ENCODE results near the gene ZFHX3. TPM values are rescaled to one million over a fixed set of nuclear protein-coding genes. Genes with fewer than 3 reads are reported as not detected.

Gene ZFHX3
- total RNA-seq, 6 experiments from 2014 or later, result 14.5 to 25.8 (median 15.8) TPM

GRCh38 chr16:73052576-73052975 is 4.6 kb upstream of the ZFHX3 start:
- no peak for TF ChIP-seq CTCF (IDR thresholded peaks at IDR 0.05)
- Mint-ChIP-seq H3K27ac (no peak overlapping the region), H3K4me3 (no peak overlapping the region), H3K9me3 (no peaks in the 10 kb centered on the region), H3K4me1 (ENCODE audit: low read depth) (no peaks in the 10 kb centered on the region; the same call in 1 of the 2 replicates), H3K36me3 (ENCODE audit: low read depth) (no peaks in the 10 kb centered on the region), H3K27me3 (ENCODE audit: insufficient read depth) (no peaks in the 10 kb centered on the region)
- no peak for DNase-seq

- no peak for DNase-seq
- H3K36me3 Mint-ChIP-seq (ENCODE audit: low read depth), result no peaks in the 10 kb centered on the region
- no peaks in the 10 kb centered on the region for H3K9me3 Mint-ChIP-seq
- H3K4me3 Mint-ChIP-seq, result no peak overlapping the region
- TF ChIP-seq CTCF (IDR thresholded peaks at IDR 0.05), result no peak
- no peaks in the 10 kb centered on the region for H3K27me3 Mint-ChIP-seq (ENCODE audit: insufficient read depth)
- no peak overlapping the region for H3K27ac Mint-ChIP-seq
- H3K4me1 Mint-ChIP-seq (ENCODE audit: low read depth), result peaks cover 5% of the 10 kb centered on the region
Measured at GRCh38 chr16:73051961-73052360, 4.0 kb upstream of the ZFHX3 start.

- no peaks in the 10 kb centered on the region for H3K36me3 Mint-ChIP-seq (ENCODE audit: low read depth)
Measured at GRCh38 chr16:73051226-73051625, 3.3 kb upstream of the ZFHX3 start.

GRCh38 chr16:73050201-73051099 is 2.5 kb upstream of the ZFHX3 start:
- no peak for DNase-seq
- TF ChIP-seq CTCF (IDR thresholded peaks at IDR 0.05), result no peak
- no peak overlapping the region for H3K27ac Mint-ChIP-seq
- H3K36me3 Mint-ChIP-seq (ENCODE audit: low read depth), result no peaks in the 10 kb centered on the region
- no peaks in the 10 kb centered on the region for H3K27me3 Mint-ChIP-seq (ENCODE audit: insufficient read depth)
- H3K4me1 Mint-ChIP-seq (ENCODE audit: low read depth), result peaks cover 20% of the 10 kb centered on the region
- no peaks in the 10 kb centered on the region for H3K9me3 Mint-ChIP-seq
- H3K4me3 Mint-ChIP-seq, result no peak overlapping the region

More at GRCh38 chr16:73051226-73051625, 3.3 kb upstream of the ZFHX3 start:
- Mint-ChIP-seq H3K4me3 (no peak overlapping the region), H3K27ac (no peak overlapping the region), H3K27me3 (ENCODE audit: insufficient read depth) (no peaks in the 10 kb centered on the region), H3K4me1 (ENCODE audit: low read depth) (peaks cover 13% of the 10 kb centered on the region), H3K9me3 (no peaks in the 10 kb centered on the region)
- no peak for TF ChIP-seq CTCF (IDR thresholded peaks at IDR 0.05)
- DNase-seq, result no peak

GRCh38 chr16:73049511-73049910 is 1.6 kb upstream of the ZFHX3 start:
- TF ChIP-seq CTCF (IDR thresholded peaks at IDR 0.05), result no peak
- H3K36me3 Mint-ChIP-seq (ENCODE audit: low read depth), result no peaks in the 10 kb centered on the region
- no peak for DNase-seq
- H3K4me1 Mint-ChIP-seq (ENCODE audit: low read depth), result peaks cover 30% of the 10 kb centered on the region
- no peaks in the 10 kb centered on the region for H3K9me3 Mint-ChIP-seq
- no peaks in the 10 kb centered on the region for H3K27me3 Mint-ChIP-seq (ENCODE audit: insufficient read depth)
- H3K4me3 Mint-ChIP-seq, result no peak overlapping the region
- H3K27ac Mint-ChIP-seq, result no peak overlapping the region

All from HFFc6 (cell line).